ENCODE data around the gene PLVAP. TPM values are rescaled to one million over a fixed set of nuclear protein-coding genes. Genes with fewer than 3 reads are reported as not detected.
A peak's percentile ranks its signal among the peaks of the same experiment; 100 is the strongest.

Gene PLVAP
- total and polyA plus RNA-seq, 5 donors: 81.7 to 113 (median 105) TPM

DNA sequence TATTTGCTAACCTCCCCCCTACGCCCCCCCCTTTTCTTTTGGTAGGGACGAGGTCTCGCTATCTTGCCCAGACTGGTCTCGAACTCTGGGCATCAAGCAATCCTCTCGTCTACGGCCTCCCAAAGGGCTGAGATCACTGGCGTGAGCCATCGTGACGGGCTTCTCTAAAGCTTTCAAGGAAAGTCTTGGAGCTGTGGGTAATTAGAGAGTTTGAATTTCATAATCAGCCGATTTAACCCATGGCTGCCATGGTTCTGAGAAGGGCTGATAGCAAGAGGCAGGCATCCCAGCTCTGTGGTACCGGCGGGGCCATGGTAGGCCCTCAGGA lies 73.2 kb downstream of the PLVAP start:
- DNase-seq (no peak), ATAC-seq (no peak)
- 51% methylated on average over 12 of the region's 12 CpGs for WGBS
- Histone ChIP-seq H3K27me3 (ENCODE audit: control insufficient read depth, insufficient read depth) (no peaks in the 10 kb centered on the region), H3K4me3 (ENCODE audit: low read length) (no peak overlapping the region), H3K4me1 (ENCODE audit: control insufficient read depth, insufficient read depth, low read length) (no peaks in the 10 kb centered on the region), H3K9me3 (ENCODE audit: control insufficient read depth, low read length) (no peaks in the 10 kb centered on the region), H3K27ac (ENCODE audit: low read length) (peak overlapping the region; percentile 31)
- intact Hi-C loops (cut with DNase I): no loop called here

GRCh38 chr19:17303167-17303939 lies 73.8 kb downstream of the PLVAP start, which contains the start of gene ABHD8:
Gene ABHD8, minus strand, starts transcription at chr19:17303425. Its CDS starts 1,809 bp downstream, at chr19:17301616.
- H3K27ac ChIP-seq (ENCODE audit: low read length): peak within 1 kb of the TSS; percentile 31
- H3K9me3 ChIP-seq (ENCODE audit: control insufficient read depth, low read length): no peaks in the 10 kb centered on the region
- intact Hi-C loops (cut with DNase I): no loop called here
- under 1% methylated on average over 52 of the region's 52 CpGs for WGBS
- no peaks in the 10 kb centered on the region for H3K27me3 ChIP-seq (ENCODE audit: control insufficient read depth, insufficient read depth)
- H3K4me1 ChIP-seq (ENCODE audit: control insufficient read depth, insufficient read depth, low read length): no peaks in the 10 kb centered on the region
- DNase-seq: peak; percentile 97 to 99 (median 98)
- peak within 1 kb of the TSS; percentile 87 for H3K4me3 ChIP-seq (ENCODE audit: low read length)
- peak; percentile 88 to 91 for ATAC-seq

DNA sequence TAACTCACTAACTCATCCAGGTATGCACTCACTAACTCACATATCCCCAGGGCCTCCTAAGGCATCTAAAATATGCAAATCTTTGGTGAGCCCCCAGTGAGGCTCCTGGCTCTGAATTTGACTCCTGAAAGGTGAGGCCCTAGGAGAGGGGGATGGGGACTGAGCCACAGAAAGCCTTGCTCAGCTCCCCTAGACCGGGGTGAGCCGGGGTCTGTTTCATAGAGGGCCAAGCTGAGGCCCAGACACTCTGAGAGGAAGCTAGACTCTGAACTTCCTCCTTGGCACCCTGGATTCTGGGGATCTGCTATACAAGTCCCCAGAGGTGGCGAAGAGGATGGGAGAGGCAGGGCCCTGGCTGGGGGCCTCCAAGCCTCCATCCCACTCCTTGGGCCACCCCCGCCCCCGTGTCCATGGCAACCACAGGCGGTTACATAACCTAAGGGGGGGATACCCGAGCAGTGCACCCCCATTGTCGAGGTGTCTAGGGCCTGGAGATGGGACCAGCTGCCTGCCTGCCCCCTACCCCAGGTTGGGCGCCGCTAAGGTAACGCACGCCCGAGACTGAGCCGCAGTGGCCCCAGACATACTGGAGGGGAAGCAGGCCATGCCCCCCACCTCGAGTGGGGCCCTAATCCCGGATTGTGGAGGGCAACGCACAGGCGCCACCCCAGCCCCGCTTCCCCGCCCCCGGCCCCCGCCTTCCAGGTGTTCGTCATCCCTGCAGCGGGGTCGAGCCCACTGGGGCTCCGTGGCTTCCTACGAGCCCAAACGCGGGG lies 74.6 kb downstream of the PLVAP start:
- no peaks in the 10 kb centered on the region for H3K9me3 ChIP-seq (ENCODE audit: control insufficient read depth, low read length)
- ATAC-seq: peak in 1 of 2 donors; percentile 1
- intact Hi-C loops (cut with DNase I): no loop called here
- peak overlapping the region; percentile 87 for H3K4me3 ChIP-seq (ENCODE audit: low read length)
- no peaks in the 10 kb centered on the region for H3K27me3 ChIP-seq (ENCODE audit: control insufficient read depth, insufficient read depth)
- 12% methylated on average over 29 of the region's 29 CpGs for WGBS
- DNase-seq: peak in 2 of 3 donors; percentile 73 to 80
- no peak overlapping the region for H3K27ac ChIP-seq (ENCODE audit: low read length)
- no peaks in the 10 kb centered on the region for H3K4me1 ChIP-seq (ENCODE audit: control insufficient read depth, insufficient read depth, low read length)

Other genes starting within 250 kb of the PLVAP start
- 10 to 100 TPM; 19.6 to 29.1 (median 27.7) TPM for gene USE1, start 162.0 kb downstream of the PLVAP start, total RNA-seq
- gene USE1, start 162.0 kb downstream of the PLVAP start, polyA plus RNA-seq: 49.7 TPM
- gene OCEL1, start 151.1 kb downstream of the PLVAP start, total RNA-seq: 10 to 100 TPM; 16.5 to 27.8 (median 22.6) TPM
- 37.5 TPM for gene OCEL1, start 151.1 kb downstream of the PLVAP start, polyA plus RNA-seq
- gene NR2F6, start 131.4 kb downstream of the PLVAP start, total RNA-seq: 10 to 100 TPM; 38.6 to 57.5 (median 45.7) TPM
- gene NR2F6, start 131.4 kb downstream of the PLVAP start, polyA plus RNA-seq: 28.6 TPM
- gene USHBP1, start 112.6 kb downstream of the PLVAP start, total RNA-seq: 1 to 10 TPM; 2.7 to 5.6 (median 3.5) TPM
- 10.1 TPM for gene USHBP1, start 112.6 kb downstream of the PLVAP start, polyA plus RNA-seq
- gene BABAM1, start 109.9 kb downstream of the PLVAP start, total RNA-seq: 10 to 100 TPM; 70.0 to 80.6 (median 75.4) TPM
- 80.7 TPM for gene BABAM1, start 109.9 kb downstream of the PLVAP start, polyA plus RNA-seq
- gene ANKLE1, start 95.4 kb downstream of the PLVAP start, total RNA-seq: under 1 TPM; 0.11 to 0.53 (median 0.21) TPM
- 0.18 TPM for gene ANKLE1, start 95.4 kb downstream of the PLVAP start, polyA plus RNA-seq
- gene ABHD8, start 73.9 kb downstream of the PLVAP start, total RNA-seq: 10 to 100 TPM; 12.7 to 17.0 (median 14.3) TPM
- 15.8 TPM for gene ABHD8, start 73.9 kb downstream of the PLVAP start, polyA plus RNA-seq
- 100 to 1,000 TPM; 131 to 180 (median 164) TPM for gene MRPL34, start 71.5 kb downstream of the PLVAP start, total RNA-seq
- 321 TPM for gene MRPL34, start 71.5 kb downstream of the PLVAP start, polyA plus RNA-seq
- 10 to 100 TPM; 29.7 to 33.6 (median 30.8) TPM for gene DDA1, start 67.8 kb downstream of the PLVAP start, total RNA-seq
- 92.5 TPM for gene DDA1, start 67.8 kb downstream of the PLVAP start, polyA plus RNA-seq
- 10 to 100 TPM in 1 of 4 donors, 1 to 10 TPM in 3; 7.1 to 10.9 (median 8.7) TPM for gene ANO8, start 42.5 kb downstream of the PLVAP start, total RNA-seq
- gene ANO8, start 42.5 kb downstream of the PLVAP start, polyA plus RNA-seq: 7.8 TPM
- 10 to 100 TPM in 2 of 4 donors, 1 to 10 TPM in 2; 7.9 to 11.3 (median 10.3) TPM for gene GTPBP3, start 39.8 kb downstream of the PLVAP start, total RNA-seq
- gene GTPBP3, start 39.8 kb downstream of the PLVAP start, polyA plus RNA-seq: 8.4 TPM
- under 1 TPM in 1 of 4 donors, not detected in 3; 0.43 TPM for gene CCDC194, start 16.9 kb upstream of the PLVAP start, total RNA-seq
- not detected for gene CCDC194, start 16.9 kb upstream of the PLVAP start, polyA plus RNA-seq
- 10 to 100 TPM; 32.3 to 56.3 (median 39.6) TPM for gene BST2, start 28.3 kb upstream of the PLVAP start, total RNA-seq
- 45.1 TPM for gene BST2, start 28.3 kb upstream of the PLVAP start, polyA plus RNA-seq
- 10 to 100 TPM; 20.6 to 27.2 (median 23.4) TPM for gene MVB12A, start 42.7 kb upstream of the PLVAP start, total RNA-seq
- 30.5 TPM for gene MVB12A, start 42.7 kb upstream of the PLVAP start, polyA plus RNA-seq
- gene TMEM221, start 71.3 kb upstream of the PLVAP start, total RNA-seq: under 1 TPM in 3 of 4 donors, not detected in 1; 0.22 to 0.42 (median 0.34) TPM
- 0.43 TPM for gene TMEM221, start 71.3 kb upstream of the PLVAP start, polyA plus RNA-seq
- gene NXNL1, start 83.6 kb upstream of the PLVAP start, total RNA-seq: under 1 TPM in 2 of 4 donors, not detected in 2; 0.29 to 0.45 TPM
- 0.63 TPM for gene NXNL1, start 83.6 kb upstream of the PLVAP start, polyA plus RNA-seq
- 10 to 100 TPM; 28.2 to 63.6 (median 42.9) TPM for gene SLC27A1, start 93.2 kb upstream of the PLVAP start, total RNA-seq
- 36.8 TPM for gene SLC27A1, start 93.2 kb upstream of the PLVAP start, polyA plus RNA-seq
- gene PGLS, start 134.3 kb upstream of the PLVAP start, total RNA-seq: 10 to 100 TPM; 28.1 to 32.3 (median 30.1) TPM
- 33.4 TPM for gene PGLS, start 134.3 kb upstream of the PLVAP start, polyA plus RNA-seq
- gene COLGALT1, start 178.3 kb upstream of the PLVAP start, total RNA-seq: 10 to 100 TPM; 25.1 to 36.3 (median 35.1) TPM
- 19.0 TPM for gene COLGALT1, start 178.3 kb upstream of the PLVAP start, polyA plus RNA-seq

Data from right cardiac atrium (tissue), 5 donors.